Esophagus mucosa (tissue), 1 donor: ENCODE measurements around the gene CHKA. TPM values are rescaled to one million over a fixed set of nuclear protein-coding genes. Genes with fewer than 3 reads are reported as not detected.

Experiments
- ATAC-seq: fragments of 200-7000 bp; cut with Tn5 transposase; one replicate; pipeline ENCODE4 v1.9.1; 2020
- total RNA-seq: library from RNA; stranded (reverse); gene quantifications from one replicate; pipeline ENCODE4 v1.2.4, GENCODE V29; 2023
- donor health status: DM: yes; HTN: yes; CAD: no.

CHKA gene
- total RNA-seq, 1 donor from 2014 or later = 2.3 TPM

DNA sequence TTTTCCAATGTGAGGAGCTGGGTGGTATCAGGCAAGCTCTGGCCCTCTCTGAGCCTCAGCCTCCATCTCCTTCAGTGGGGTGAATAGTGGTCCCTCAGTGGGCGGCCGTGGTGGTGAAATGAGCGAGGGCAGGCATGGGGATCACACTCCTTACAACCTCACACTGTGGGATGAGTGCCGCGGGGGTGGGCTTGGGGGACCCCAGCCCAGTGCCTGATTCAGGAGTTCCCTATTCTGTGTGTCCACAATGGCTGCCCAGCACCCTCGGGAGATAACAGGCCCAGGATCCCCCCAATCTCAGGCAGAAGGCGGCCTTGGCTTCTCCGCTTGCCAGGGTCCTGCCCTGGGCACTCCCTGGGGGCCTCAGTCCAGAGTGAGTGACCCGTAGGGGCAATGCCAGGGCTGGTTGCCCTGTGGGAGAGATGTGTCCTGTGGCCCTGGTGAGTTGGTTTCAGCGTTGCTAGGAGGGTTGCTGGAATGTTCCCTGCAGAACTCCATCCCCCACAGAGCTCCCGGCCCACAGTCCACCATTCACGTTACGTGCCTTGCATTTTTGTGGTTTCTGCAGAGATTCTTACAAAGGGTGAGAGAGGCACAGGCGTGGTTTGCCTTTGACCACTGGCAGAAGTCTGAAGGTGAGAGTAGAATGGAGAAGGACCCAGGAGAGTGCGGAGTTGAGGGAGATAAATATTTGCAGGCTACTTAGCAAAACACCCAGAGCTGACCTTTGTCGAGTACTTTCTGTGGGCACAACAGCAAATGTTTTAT is 108.2 kb downstream of the CHKA start:
- no peak for ATAC-seq

DNA sequence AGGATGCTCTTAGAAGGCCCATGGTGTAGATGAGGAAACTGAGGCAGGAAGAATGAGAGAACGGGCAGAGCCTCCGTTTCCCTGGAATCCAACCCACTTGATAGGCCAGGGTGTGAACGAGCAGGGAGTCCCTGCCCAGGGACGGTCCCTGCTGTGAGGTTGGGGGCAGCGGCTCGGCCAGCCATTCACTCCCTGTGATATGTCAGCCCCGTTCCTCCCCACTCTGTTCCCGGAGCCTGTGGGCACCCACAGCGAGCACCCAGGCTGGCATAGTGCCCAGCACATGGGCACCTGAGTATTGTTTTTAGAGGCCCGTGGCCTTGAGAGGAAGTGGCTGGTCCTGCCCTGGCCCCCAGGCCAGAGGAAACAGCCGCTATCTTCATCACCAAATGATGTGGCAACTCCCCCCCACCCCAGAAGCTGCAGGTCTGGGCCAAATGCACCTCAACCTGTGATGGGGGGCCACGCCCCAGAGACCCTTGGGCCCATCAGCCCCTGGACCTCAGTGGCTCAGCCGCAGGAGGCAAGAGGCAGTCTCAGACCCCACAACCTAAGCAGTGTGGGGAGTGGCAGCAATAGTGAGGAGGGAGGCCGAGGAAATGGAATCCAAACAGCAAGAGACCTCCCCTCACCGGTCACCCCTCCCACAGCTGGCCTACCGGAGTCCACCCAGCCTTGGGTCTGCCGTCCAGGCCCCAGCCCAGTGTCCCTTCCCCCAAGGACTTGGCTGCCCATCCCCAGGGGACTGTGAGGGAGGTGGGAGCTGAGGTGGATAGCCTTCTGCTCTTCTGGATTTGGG is 108.9 kb downstream of the CHKA start:
- no peak for ATAC-seq

DNA sequence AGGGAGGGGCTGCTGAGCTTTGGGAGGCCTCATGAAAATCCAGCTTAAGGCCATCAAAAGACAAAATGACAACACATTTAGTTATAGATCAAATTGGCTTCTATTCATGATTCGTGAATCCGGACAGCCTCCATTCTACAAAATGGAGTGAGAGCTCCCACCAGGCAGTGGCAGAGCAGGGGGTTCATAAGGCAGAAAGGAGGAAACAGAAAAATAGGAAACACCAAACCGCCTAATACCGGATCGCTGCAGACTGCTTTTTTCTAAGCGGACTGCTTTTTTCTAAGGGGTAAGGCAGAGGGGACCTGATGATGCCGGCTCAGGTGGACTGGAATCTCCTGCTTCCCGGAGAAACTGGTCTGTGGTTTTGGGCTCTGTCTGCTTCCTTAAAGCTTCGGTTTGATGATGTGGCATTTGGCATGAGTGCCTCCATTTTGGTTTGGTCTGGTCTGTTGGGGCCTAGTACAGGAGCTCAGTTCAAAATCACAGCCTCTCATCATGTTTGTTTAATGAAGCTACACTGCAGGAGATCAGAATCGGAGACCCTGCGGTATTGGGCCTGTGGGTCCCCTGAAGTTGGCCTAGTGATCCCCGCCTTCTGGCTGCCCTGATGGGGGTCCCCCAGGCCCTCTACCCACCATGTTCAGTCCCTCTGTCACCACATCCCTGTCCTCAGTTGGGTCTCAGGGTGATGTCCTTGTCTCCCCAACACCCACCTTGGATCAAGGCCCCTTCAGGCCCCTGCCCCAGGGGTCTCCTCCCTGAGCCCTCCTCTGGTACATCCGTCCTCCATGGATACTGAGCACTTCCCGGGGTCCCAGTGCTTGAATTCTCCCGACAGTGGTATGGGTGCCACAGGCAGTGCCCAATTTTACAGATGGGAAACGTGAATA is 109.9 kb downstream of the CHKA start:
- no peak for ATAC-seq

DNA sequence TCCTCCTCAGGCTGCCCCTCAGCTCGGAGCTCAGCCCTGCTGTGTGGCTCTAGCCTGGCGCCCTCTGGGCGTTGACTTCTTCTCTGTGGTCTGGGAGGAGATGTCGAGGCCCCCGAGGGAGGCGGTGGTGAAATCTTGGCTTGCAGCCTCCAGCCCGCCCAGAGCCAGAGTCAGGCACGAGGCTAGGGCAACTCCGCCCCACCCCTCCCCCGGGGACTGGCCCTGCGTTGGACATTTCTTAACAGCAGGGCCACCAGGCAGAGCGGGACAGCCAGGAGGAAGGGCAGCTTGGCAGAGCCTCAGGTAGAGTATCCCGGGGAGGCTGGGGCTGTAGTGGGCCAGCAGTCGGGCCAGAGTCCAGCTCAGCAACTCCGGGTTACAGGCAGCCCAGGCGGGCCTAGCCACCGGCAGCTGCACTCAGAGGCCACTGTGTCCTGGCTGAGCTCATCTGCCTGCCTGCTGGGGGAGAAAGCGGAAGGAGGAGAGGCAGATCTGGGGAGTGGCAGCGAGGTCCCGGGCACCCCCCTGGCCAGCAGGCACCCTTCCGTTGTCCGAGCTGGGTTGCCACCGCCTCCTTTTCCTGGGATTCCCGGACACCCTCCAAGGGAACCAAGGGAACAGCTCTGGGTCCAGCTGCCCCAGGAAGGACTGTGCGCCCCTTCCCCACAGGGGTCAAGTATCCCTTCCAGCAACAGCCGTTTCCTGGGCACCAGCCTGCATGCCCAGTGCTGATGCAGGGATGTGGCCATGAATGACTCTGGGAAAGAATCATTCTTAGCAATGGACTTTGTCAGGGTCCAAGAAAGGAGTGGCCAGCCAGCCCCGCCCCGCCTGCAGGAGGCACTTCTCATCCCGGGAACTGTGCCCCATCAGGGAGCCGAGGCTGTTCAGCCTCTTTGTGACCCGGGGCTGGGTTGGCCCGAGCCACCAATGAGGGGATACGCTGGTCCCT is 110.8 kb downstream of the CHKA start, which contains the start of gene ALDH3B1:
ALDH3B1 (plus strand) TSS at position 238 of the 952 bp plus-strand sequence. CDS start 4,971 bp downstream, outside the sequence.
- peak; percentile 17 for ATAC-seq

DNA sequence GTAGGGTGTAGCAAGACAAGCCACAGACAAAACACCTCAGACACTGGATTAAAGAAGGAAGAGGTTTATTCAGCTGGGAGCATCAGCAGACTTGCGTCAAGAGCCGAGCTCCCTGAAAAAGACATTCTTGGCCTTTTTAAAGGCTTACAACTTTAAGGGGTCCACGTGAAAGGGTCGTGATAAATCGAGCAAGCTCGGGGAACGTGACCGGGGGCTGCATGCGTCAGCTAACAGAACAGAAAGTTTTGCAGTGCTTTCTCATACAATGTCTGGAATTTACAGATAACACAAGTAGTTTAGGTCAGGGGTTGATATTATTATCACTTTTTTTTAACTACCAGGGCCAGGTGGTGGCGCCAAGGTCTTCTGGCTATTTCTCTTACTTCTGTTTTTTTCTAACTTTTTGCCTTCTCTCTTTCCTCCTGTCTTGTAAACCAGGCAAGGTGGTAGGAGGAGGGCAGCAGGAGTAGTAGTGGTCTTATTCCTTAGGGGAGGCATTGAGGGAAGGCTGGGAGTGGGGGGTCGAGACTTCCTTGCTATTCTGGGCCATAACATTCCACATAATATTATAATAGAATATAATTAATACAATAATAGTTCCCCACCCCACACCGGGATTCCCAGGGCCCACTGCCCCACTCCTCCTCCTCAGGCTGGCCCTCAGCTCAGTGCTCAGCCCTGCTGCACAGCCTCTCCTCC is 111.6 kb downstream of the CHKA start:
- no peak for ATAC-seq

DNA sequence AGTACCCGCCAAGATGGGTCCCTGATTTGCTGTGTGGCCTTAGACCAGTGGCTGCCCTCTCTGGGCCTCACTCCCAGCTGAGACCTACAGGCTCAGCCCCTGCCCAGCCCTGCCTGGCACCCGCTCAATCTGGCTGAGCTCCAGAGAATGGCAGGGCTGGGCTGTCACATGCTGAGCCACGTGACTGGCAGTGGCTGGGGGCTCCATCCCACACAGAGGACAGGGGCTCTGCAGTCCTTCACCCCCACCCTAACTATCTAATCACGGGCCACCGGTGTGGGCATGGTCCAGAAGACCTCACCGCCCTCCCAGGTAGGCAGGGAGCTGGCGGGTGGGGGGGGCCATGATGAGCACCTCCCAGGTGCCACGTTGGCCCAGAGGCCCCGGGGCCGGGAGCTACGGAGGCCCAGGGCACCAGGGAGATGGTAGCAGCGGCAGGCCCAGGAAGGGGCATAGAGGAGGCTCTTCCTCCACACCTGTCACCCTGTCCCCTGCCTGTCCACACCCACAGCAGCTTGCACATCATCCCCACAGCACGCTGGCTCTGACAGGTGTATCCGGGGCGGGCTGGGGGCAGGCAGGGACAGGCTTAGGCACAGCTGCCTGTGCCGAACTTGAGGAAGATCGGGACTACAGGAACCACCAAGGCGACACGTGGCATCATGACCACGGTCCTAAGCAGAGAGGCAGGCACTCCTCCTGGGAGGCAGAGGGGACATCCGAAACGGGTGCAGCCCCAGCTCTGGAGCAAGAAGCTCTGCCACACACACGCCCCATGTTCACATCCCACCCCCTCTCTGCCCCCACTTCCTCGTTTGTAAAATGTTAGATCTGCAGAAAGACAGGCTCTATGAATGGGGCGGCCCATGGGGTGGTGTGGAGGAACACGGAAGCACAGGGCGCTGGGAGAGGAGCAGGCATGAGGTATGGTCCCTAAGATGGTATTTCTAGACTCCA is 112.5 kb downstream of the CHKA start:
- peak; percentile 67 for ATAC-seq

DNA sequence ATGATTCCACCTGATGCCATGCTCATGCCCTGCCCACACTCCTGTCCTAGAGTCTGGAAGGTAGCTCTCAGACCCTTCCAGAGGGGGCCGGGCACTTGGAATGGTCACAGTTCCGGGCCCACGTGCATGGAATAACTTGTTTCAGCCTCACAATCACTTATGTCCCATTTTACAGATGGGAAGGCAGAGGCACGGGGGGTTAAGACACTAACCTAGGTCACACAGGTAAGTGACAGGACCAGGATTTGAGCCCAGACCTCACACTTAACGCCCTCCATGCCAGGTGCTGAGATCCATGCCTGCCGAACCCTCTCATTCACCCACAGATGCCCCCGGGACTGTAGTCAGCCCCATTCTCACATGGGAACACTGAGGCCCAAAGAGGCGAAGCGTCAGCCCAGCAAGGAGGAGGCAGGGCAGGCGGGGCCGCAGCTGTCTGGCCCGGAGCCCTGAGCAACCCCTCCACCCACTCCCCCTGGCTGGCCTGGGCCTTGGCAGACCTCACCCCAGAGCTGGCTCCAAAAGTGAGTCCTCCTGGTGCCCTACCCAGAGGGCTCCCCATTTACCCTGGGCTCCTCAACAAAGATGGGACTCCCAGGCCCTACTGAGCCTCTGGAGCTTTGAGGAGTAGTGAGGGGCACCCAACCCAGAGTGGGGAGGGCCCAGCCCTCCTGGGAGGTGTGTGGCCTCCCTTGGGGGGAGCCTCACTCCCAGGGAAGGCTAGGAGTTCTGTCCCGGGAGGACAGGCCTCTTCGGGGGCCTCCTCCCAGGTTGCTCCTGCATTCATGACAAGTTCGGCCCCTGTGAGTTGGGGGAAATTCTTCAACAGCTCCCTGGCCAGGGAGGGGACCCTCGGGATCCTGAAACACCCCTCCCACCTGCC is 113.4 kb downstream of the CHKA start:
- no peak for ATAC-seq

DNA sequence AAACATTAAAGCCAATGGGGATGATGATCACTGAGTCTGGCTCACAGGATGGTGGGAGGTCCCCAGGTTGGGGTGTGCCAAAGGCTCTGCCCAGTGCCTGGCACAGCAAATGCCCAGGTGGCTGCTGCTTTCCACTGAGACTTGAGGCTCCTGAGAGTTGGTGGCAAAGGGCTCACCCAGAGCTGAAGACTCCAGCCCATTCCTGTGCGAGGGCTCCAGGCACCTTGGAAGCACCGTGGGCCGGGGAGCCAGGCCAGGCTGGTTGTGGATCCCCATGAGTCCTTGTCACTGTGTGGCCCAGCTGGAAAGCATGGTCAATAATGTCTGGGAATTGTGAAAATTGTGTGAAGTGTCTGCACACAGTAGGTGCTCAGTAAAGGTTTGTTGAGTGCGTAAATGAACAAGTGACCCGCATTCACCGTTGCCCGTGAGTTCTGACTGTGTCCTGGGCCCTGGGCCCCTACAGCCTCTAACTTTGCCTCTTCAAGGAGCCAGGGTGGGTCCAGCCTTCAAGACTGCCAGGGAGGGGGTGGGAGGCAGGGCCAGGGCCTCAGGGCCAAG is 114.5 kb downstream of the CHKA start:
- ATAC-seq = no peak

DNA sequence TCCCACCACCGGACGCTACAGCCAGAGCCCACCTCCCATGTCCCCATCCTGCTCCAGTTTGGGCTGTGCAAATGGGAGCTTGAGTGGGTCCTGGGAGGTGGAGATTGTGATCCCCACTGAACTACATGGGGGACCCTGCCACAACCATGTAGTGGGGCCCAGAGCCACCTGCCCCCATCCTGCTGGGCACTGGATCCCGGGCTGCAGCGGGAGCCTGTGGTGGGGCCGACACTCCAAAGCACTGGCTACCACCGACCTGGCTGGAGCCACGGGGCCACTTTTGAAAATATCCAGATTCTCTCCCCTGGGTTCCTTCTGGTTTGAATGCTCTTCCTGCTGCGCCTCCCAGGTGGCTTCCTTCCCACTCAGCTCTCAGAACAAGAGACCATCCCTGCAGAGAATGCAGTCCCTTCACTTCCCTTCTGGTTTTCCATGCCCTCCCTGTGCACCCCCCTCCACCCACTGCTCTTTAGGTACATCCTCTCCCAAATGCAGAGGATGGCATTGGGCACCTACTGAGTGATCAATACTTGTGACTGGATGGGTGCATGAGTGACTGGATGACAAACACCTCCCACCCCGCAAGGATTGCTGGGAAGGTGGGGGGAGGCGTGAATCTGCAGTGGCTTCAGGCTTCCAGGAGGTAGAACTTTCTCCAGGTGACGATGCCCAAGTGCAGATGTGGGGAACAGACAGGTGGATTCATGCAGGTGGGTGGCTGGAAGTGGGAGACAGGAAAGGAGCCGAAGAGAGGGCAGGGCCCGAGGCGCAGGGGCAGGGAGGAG is 116.4 kb downstream of the CHKA start:
- no peak for ATAC-seq

DNA sequence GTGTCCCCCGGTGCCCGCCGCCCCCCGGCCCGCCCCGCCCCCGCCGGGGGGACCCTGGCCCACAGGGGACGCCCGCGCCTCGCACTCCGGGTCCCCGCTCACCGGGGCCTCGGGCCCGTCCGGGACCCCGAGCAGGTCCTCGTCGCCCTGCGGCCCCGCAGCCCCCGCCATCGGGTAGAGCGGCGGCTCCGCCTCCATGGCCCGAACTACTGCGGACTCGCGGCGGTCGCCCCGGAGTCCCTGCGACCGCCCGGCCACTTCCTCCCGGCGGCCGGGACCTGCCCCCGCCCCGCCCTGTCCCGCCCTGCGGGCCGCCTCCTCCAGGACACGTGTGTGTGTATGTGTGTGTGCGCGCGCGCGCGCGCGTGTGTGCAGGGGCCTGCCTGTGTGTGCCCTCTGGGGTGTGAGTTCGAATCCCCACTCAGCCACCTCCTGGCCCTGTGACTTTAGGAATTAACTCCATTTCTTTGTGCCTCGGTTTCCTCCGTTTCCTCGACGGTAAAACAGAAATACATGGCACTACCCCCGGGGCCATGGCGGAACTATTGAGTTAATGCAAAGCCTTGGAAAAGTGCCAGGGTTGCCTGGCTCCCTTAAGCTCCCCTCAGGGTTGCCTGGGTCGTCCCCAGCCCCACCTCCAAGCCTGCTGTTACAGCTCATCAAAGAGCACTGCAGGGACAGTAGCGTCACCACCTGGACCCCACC is 117.2 kb downstream of the CHKA start, which contains the start of gene UNC93B1:
UNC93B1 (minus strand) TSS at position 252 of the 705 bp plus-strand sequence; CDS start at position 198, 54 bp downstream.
- peak; percentile 85 for ATAC-seq

DNA sequence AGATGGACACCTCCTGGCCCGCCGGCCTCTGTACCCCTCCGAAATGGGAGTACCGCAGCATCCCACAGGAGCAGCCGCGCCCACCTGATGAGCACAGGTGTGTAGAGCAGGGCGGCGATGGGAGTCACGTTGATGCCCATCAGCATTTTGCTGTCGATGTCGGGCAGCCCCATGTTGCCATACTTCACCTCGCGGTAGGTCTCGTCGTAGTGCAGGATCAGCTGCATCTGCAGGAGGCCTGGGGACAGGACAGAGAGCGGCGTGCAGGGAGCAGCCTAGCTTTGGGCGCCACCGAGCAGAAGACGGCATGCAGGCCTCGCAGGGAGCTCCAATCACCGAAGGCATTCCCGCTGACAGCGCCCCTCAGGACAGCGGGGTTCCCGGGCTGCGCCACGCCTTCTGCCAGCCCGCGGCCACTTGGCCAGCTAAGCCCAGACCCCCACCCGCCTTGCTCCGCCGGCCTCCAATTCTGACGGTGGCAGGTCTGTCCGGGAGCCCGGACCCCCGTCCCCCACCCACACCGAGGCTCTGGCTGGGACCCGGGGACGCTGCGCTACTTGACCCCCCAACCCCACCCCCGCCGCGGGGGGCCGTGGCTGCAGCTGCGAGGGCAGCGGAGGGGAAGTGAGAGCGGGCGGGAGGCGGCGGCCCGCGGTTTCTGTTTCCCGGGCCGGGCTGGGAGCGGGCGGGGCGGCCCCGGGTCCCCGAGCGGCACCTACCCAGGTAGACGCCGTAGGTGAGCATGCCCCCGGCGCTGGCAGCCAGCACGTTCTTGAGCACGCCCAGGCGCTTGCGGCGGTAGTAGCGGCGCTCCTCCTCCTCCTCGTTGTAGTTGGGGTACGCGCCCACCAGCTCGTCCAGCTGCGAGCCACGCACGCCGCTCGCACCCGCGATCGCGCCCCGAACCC is 118.0 kb downstream of the CHKA start:
- peak; percentile 59 for ATAC-seq
